K562 (cell line): ENCODE results near the gene PRUNE1. TPM values are rescaled to one million over a fixed set of nuclear protein-coding genes. Genes with fewer than 3 reads are reported as not detected.

Experiments used
- ARID3A ChIP-seq: IDR thresholded peaks from 2 replicates; pipeline ENCODE4 v1.6.1; 2012; ENCODE audit warnings: low read depth, low read length, improper control_type of control experiment, borderline replicate concordance
- BHLHE40 ChIP-seq: IDR thresholded peaks from 2 replicates; pipeline ENCODE4 v1.6.1; 2011; ENCODE audit warnings: low read length, improper control_type of control experiment
- CCAR2 ChIP-seq: fragments of 200-400 bp; formaldehyde crosslinking; IDR thresholded peaks from 2 replicates; pipeline ENCODE4 v1.6.1; 2017; ENCODE audit warnings: mild to moderate bottlenecking, low read depth, low read length
- CCNT2 ChIP-seq: IDR thresholded peaks from 2 replicates; pipeline ENCODE4 v1.6.1; 2011; ENCODE audit warnings: borderline replicate concordance, low read depth, mild to moderate bottlenecking, moderate library complexity, mixed read lengths, low read length; ENCODE audit not compliant: insufficient read length; ENCODE audit errors: extremely low read depth
- CLOCK ChIP-seq: fragments of 250-450 bp; sonication (Bioruptor Pico); IDR thresholded peaks from 2 replicates; pipeline ENCODE4 v1.4.0; 2020; ENCODE audit warnings: mild to moderate bottlenecking, moderate library complexity, borderline replicate concordance
- CTCFL ChIP-seq: IDR thresholded peaks from 2 replicates; pipeline ENCODE4 v1.6.1; 2011; ENCODE audit warnings: borderline replicate concordance, low read depth, mild to moderate bottlenecking, moderate library complexity, low read length; ENCODE audit not compliant: insufficient read depth, poor library complexity, severe bottlenecking
- HMG20A ChIP-seq: fragments of 450-650 bp; formaldehyde crosslinking; conservative IDR thresholded peaks from 2 replicates; pipeline ENCODE4 v1.4.0; 2020; ENCODE audit warnings: mild to moderate bottlenecking, mixed read lengths
- IRF2 ChIP-seq: sonication (generic); formaldehyde crosslinking; IDR thresholded peaks from 2 replicates; pipeline ENCODE4 v1.8.1; 2022; ENCODE audit warnings: mild to moderate bottlenecking, missing genetic modification reagents
- MCM2 ChIP-seq: fragments of 450-650 bp; IDR thresholded peaks from 2 replicates; pipeline ENCODE4 v1.6.1; 2017; ENCODE audit warnings: low read depth, mild to moderate bottlenecking
- MEF2A ChIP-seq: IDR thresholded peaks from 2 replicates; pipeline ENCODE4 v1.6.1; 2011; ENCODE audit warnings: low read depth, mild to moderate bottlenecking, low read length, moderate library complexity; ENCODE audit not compliant: control insufficient read depth
- NFATC3 ChIP-seq: fragments of 450-650 bp; IDR thresholded peaks from 2 replicates; pipeline ENCODE4 v1.6.1; 2017; ENCODE audit warnings: mild to moderate bottlenecking
- PTRF ChIP-seq: fragments of 450-650 bp; IDR thresholded peaks from 2 replicates; pipeline ENCODE4 v1.6.1; 2016; ENCODE audit warnings: mild to moderate bottlenecking, missing genetic modification characterization, missing compliant biosample characterization
- RFX5 ChIP-seq: IDR thresholded peaks from 2 replicates; pipeline ENCODE4 v1.6.1; 2011; ENCODE audit warnings: low read depth, mild to moderate bottlenecking, improper control_type of control experiment, low read length
- SIRT6 ChIP-seq: IDR thresholded peaks from one replicate; pipeline ENCODE4 v1.6.1; 2012; ENCODE audit warnings: low read depth, mild to moderate bottlenecking, control low read depth, inconsistent platforms, low read length, moderate library complexity
- STAT5B ChIP-seq: fragments of 250-450 bp; sonication (Bioruptor Pico); IDR thresholded peaks from 2 replicates; pipeline ENCODE4 v1.8.0; 2021; ENCODE audit warnings: mild to moderate bottlenecking, inconsistent platforms
- USF1 ChIP-seq: sonication (generic); formaldehyde crosslinking; IDR thresholded peaks from 2 replicates; pipeline ENCODE4 v1.9.0; 2022; ENCODE audit warnings: mild to moderate bottlenecking, missing genetic modification reagents
- ZNF24 ChIP-seq: fragments of 450-650 bp; IDR thresholded peaks from 2 replicates; pipeline ENCODE4 v1.6.1; 2016
- polyA plus RNA-seq, 8 experiments: library from polyadenylated mRNA; depleted of rRNA in 4 of 8; stranded (reverse) in 5 of 8; unstranded in 3 of 8; fragments of >200 nt; fragmentation: Nextera tagmentation in 2 of 8; fragmentation: Illumina TruSeq in 1 of 8; extraction: Ambion mirVana in 2 of 8; extraction: Trizol in 1 of 8; gene quantifications; 2 replicates each; pipeline versions ENCODE4 v1.2.1 to v1.2.3, GENCODE V29; 2011 to 2014; ENCODE audit warnings: inconsistent platforms in 1 of 8, missing spikeins in 1 of 8
- total RNA-seq, 7 experiments: library from RNA; depleted of rRNA in 6 of 7; stranded (reverse); fragments of >200 nt in 6 of 7; fragmentation: Illumina TruSeq in 2 of 7; extraction: Trizol in 2 of 7; gene quantifications; 2 replicates each; pipeline versions ENCODE4 v1.2.1 to v1.2.3, GENCODE V29; 2011 to 2021; ENCODE audit warnings: low replicate concordance in 1 of 7

PRUNE1 gene
- total and polyA plus RNA-seq, 9 of the 15 experiments (the other 6 are each of a cell fraction or from before 2014, with no cell fraction given) = 16.7 to 48.3 (median 26.2) TPM

- no peak for TF ChIP-seq SIRT6
- no peak for TF ChIP-seq MEF2A
- no peak; the same call in 1 of the 2 replicates for TF ChIP-seq ARID3A
- no peak for TF ChIP-seq RFX5
- 0 out of 2 replicates have a peak, but pooled peaks have one; percentile 26 for TF ChIP-seq CCAR2
- no peak for TF ChIP-seq CCNT2
- TF ChIP-seq MCM2 = no peak
- TF ChIP-seq NFATC3 = peak; percentile 93
- 0 out of 2 replicates have a peak, but pooled peaks have one; percentile 22 for TF ChIP-seq USF1 (CRISPR knock-in tag)
- TF ChIP-seq PTRF (tag) = no peak
- TF ChIP-seq ZNF24 = peak; percentile 68; the same call in 1 of the 2 replicates
- TF ChIP-seq HMG20A (CRISPR knock-in tag) = no peak
- TF ChIP-seq CTCFL = peak; percentile 85
- TF ChIP-seq IRF2 (CRISPR knock-in tag) = no peak
- TF ChIP-seq STAT5B (CRISPR knock-in tag) = no peak
- no peak for TF ChIP-seq CLOCK (CRISPR knock-in tag)
- peak; percentile 57 for TF ChIP-seq BHLHE40
Measured at GRCh38 chr1:151070474-151071276, 62.4 kb downstream of the PRUNE1 start, which contains the start of gene GABPB2 (continued).
